ENCODE results near the gene SGCD. TPM values are rescaled to one million over a fixed set of nuclear protein-coding genes. Genes with fewer than 3 reads are reported as not detected.

SGCD gene
- total and polyA plus RNA-seq, 4 donors: 0.79 to 20.9 (median 6.0) TPM

- 55 to 77% methylated on average over 4 of the region's 4 CpGs for WGBS, 2 donors
- no peak for ATAC-seq (ENCODE audit: insufficient read depth, low FRiP score)
- peaks cover 0 to 25% (median 6%) of the 10 kb centered on the region in 5 donors for H3K4me1 ChIP-seq (ENCODE audit: control insufficient read depth in 5 of 5, insufficient read depth in 5 of 5, low read length in 5 of 5)
- H3K9me3 ChIP-seq (ENCODE audit: control insufficient read depth in 4 of 4, insufficient read depth in 3 of 4, low read length in 3 of 4): peaks cover 0 to 5% (median 0%) of the 10 kb centered on the region in 4 donors
- peaks cover 0 to 3% (median 1%) of the 10 kb centered on the region in 4 donors for H3K36me3 ChIP-seq (ENCODE audit: control insufficient read depth in 4 of 4, insufficient read depth in 4 of 4, low read length in 4 of 4)
- no peak for DNase-seq
- H3K27ac ChIP-seq (ENCODE audit: low read depth in 1 of 2, low read length in 1 of 2): no peak overlapping the region
- H3K27me3 ChIP-seq (ENCODE audit: control insufficient read depth in 3 of 3, insufficient read depth in 3 of 3, low read length in 2 of 3): no peaks in the 10 kb centered on the region
- H3K9ac ChIP-seq (ENCODE audit: insufficient read depth in 1 of 2, low read length in 2 of 2): no peak overlapping the region
- no peak overlapping the region for H3K4me3 ChIP-seq
- no peak for TF ChIP-seq CTCF (IDR thresholded peaks at IDR 0.05; ENCODE audit: control extremely low read depth, extremely low read depth)
These were observed 154.8 kb downstream of the SGCD start for GRCh38 chr5:156481741-156482140.

- peaks cover 0 to 3% (median 1%) of the 10 kb centered on the region in 4 donors for H3K36me3 ChIP-seq (ENCODE audit: control insufficient read depth in 4 of 4, insufficient read depth in 4 of 4, low read length in 4 of 4)
- DNase-seq (peak in 1 of 3 donors; percentile 51), ATAC-seq (ENCODE audit: insufficient read depth, low FRiP score) (no peak)
- H3K9me3 ChIP-seq (ENCODE audit: control insufficient read depth in 4 of 4, insufficient read depth in 3 of 4, low read length in 3 of 4): peaks cover 0 to 8% (median 0%) of the 10 kb centered on the region in 4 donors
- H3K27me3 ChIP-seq (ENCODE audit: control insufficient read depth in 3 of 3, insufficient read depth in 3 of 3, low read length in 2 of 3): no peaks in the 10 kb centered on the region
- H3K27ac ChIP-seq (ENCODE audit: low read depth in 1 of 2, low read length in 1 of 2): no peak overlapping the region
- no peak overlapping the region for H3K9ac ChIP-seq (ENCODE audit: insufficient read depth in 1 of 2, low read length in 2 of 2)
- no peak for TF ChIP-seq CTCF (IDR thresholded peaks at IDR 0.05; ENCODE audit: control extremely low read depth, extremely low read depth)
- H3K4me3 ChIP-seq: no peak overlapping the region
- H3K4me1 ChIP-seq (ENCODE audit: control insufficient read depth in 5 of 5, insufficient read depth in 5 of 5, low read length in 5 of 5): peaks cover 0 to 18% (median 0%) of the 10 kb centered on the region in 5 donors
These were observed 155.9 kb downstream of the SGCD start for GRCh38 chr5:156482818-156483217.

GRCh38 chr5:156486394-156487238 is 159.7 kb downstream of the SGCD start:
- WGBS, 2 donors: 77 to 89% methylated on average over 2 of the region's 2 CpGs
- no peak for TF ChIP-seq CTCF (IDR thresholded peaks at IDR 0.05; ENCODE audit: control extremely low read depth, extremely low read depth)
- Histone ChIP-seq H3K4me1 (ENCODE audit: control insufficient read depth in 5 of 5, insufficient read depth in 5 of 5, low read length in 5 of 5) (peaks cover 0 to 3% (median 0%) of the 10 kb centered on the region in 5 donors), H3K27ac (ENCODE audit: low read depth in 1 of 2, low read length in 1 of 2) (no peak overlapping the region), H3K9me3 (ENCODE audit: control insufficient read depth in 4 of 4, insufficient read depth in 3 of 4, low read length in 3 of 4) (peaks cover 0 to 8% (median 0%) of the 10 kb centered on the region in 4 donors), H3K9ac (ENCODE audit: insufficient read depth in 1 of 2, low read length in 2 of 2) (no peak overlapping the region), H3K36me3 (ENCODE audit: control insufficient read depth in 4 of 4, insufficient read depth in 4 of 4, low read length in 4 of 4) (no peaks in the 10 kb centered on the region), H3K27me3 (ENCODE audit: control insufficient read depth in 3 of 3, insufficient read depth in 3 of 3, low read length in 2 of 3) (no peaks in the 10 kb centered on the region), H3K4me3 (no peak overlapping the region)
- ATAC-seq (ENCODE audit: insufficient read depth, low FRiP score) (no peak), DNase-seq (no peak)
